ENCODE results near the gene EYS.

DNA sequence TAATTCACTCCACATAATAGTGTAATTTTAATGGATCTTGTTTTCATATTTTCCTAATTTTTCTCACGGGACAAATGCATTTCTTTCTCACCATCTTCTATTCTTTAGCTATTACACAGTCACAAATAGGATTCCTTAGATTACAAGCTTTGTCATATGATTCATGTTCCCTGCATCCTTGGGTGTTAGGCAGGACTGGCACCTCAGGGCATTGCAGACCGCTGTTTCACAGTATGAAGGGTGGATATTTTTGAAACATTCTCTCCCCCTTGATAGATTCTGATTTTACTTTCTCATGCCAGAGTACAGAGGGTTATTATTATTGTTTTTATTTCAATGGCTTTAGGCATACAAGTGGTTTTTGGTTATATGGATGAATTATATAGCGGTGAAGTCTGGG, 1469.0 kb downstream of the EYS start:
- no peak for TF ChIP-seq CTCF (IDR thresholded peaks at IDR 0.05)
- TF ChIP-seq POLR2A (IDR thresholded peaks at IDR 0.05) = no peak
